ENCODE measurements around the gene GDA. TPM values are rescaled to one million over a fixed set of nuclear protein-coding genes. Genes with fewer than 3 reads are reported as not detected.

The GDA gene
- total RNA-seq, 1 donor from 2014 or later, result not detected

- H3K4me1 ChIP-seq (ENCODE audit: insufficient read depth, low read length), result no peaks in the 10 kb centered on the region
- H3K9me3 ChIP-seq (ENCODE audit: insufficient read depth, low read depth, low read length), result no peaks in the 10 kb centered on the region
- H3K4me2 ChIP-seq (ENCODE audit: low read length), result no peak overlapping the region
- H3K9ac ChIP-seq (ENCODE audit: low read length), result no peak overlapping the region
- FAIRE-seq, result no peak
- H3K36me3 ChIP-seq (ENCODE audit: insufficient read depth, low read length), result no peaks in the 10 kb centered on the region
- H3K36me3 Mint-ChIP-seq (ENCODE audit: low read depth, unreplicated experiment), result no peaks in the 10 kb centered on the region
- H3K27ac ChIP-seq (ENCODE audit: low read depth, low read length), result no peak overlapping the region
- no peaks in the 10 kb centered on the region for H3K9me3 Mint-ChIP-seq (ENCODE audit: unreplicated experiment)
- H3K27me3 ChIP-seq (ENCODE audit: insufficient read depth, low read length), result peaks cover 21% of the 10 kb centered on the region
- H3K79me2 ChIP-seq (ENCODE audit: insufficient read depth, low read length), result no peaks in the 10 kb centered on the region
- H2AFZ ChIP-seq (ENCODE audit: low read depth, low read length), result no peak overlapping the region
- H3K4me1 Mint-ChIP-seq (ENCODE audit: low read depth, unreplicated experiment), result peaks cover 2% of the 10 kb centered on the region
- no peak overlapping the region for H3K4me3 ChIP-seq (ENCODE audit: insufficient read depth, low read depth, low read length)
- DNase-seq (ENCODE audit: low read depth), result no peak
- peak overlapping the region; percentile 18 for H3K4me3 Mint-ChIP-seq (ENCODE audit: unreplicated experiment)
- TF ChIP-seq EZH2 (IDR thresholded peaks at IDR 0.05; ENCODE audit: insufficient read depth, low read length), result no peak
- no peak for TF ChIP-seq CTCF (IDR thresholded peaks at IDR 0.05; ENCODE audit: insufficient read depth, low read depth, low read length)
- H4K20me1 ChIP-seq (ENCODE audit: insufficient read depth, low read length), result no peaks in the 10 kb centered on the region
- peaks cover 47% of the 10 kb centered on the region for H3K27me3 Mint-ChIP-seq (ENCODE audit: low read depth, unreplicated experiment)
- H3K27ac Mint-ChIP-seq (ENCODE audit: unreplicated experiment), result no peak overlapping the region
Observed at GRCh38 chr9:72147676-72148075, 1.6 kb upstream of the GDA start.

GRCh38 chr9:72150127-72150526, 887 bp downstream of the GDA start:
- peaks cover 50% of the 10 kb centered on the region for H3K27me3 Mint-ChIP-seq (ENCODE audit: low read depth, unreplicated experiment)
- H3K79me2 ChIP-seq (ENCODE audit: insufficient read depth, low read length), result no peaks in the 10 kb centered on the region
- peaks cover 21% of the 10 kb centered on the region for H3K27me3 ChIP-seq (ENCODE audit: insufficient read depth, low read length)
- no peak overlapping the region for H3K4me3 ChIP-seq (ENCODE audit: insufficient read depth, low read depth, low read length)
- no peak overlapping the region for H3K4me3 Mint-ChIP-seq (ENCODE audit: unreplicated experiment)
- no peak overlapping the region for H3K27ac Mint-ChIP-seq (ENCODE audit: unreplicated experiment)
- H3K9ac ChIP-seq (ENCODE audit: low read length), result no peak overlapping the region
- H2AFZ ChIP-seq (ENCODE audit: low read depth, low read length), result no peak overlapping the region
- no peaks in the 10 kb centered on the region for H4K20me1 ChIP-seq (ENCODE audit: insufficient read depth, low read length)
- no peaks in the 10 kb centered on the region for H3K4me1 Mint-ChIP-seq (ENCODE audit: low read depth, unreplicated experiment)
- DNase-seq (ENCODE audit: low read depth) (no peak), FAIRE-seq (no peak)
- no peak overlapping the region for H3K4me2 ChIP-seq (ENCODE audit: low read length)
- TF ChIP-seq CTCF (IDR thresholded peaks at IDR 0.05; ENCODE audit: insufficient read depth, low read depth, low read length), result no peak
- no peak for TF ChIP-seq EZH2 (IDR thresholded peaks at IDR 0.05; ENCODE audit: insufficient read depth, low read length)
- H3K27ac ChIP-seq (ENCODE audit: low read depth, low read length), result no peak overlapping the region
- H3K9me3 Mint-ChIP-seq (ENCODE audit: unreplicated experiment), result no peaks in the 10 kb centered on the region
- no peaks in the 10 kb centered on the region for H3K36me3 Mint-ChIP-seq (ENCODE audit: low read depth, unreplicated experiment)
- H3K4me1 ChIP-seq (ENCODE audit: insufficient read depth, low read length), result no peaks in the 10 kb centered on the region
- no peaks in the 10 kb centered on the region for H3K36me3 ChIP-seq (ENCODE audit: insufficient read depth, low read length)
- H3K9me3 ChIP-seq (ENCODE audit: insufficient read depth, low read depth, low read length), result no peaks in the 10 kb centered on the region

GRCh38 chr9:72150661-72151060, 1.4 kb downstream of the GDA start:
- Histone ChIP-seq H3K27me3 (ENCODE audit: insufficient read depth, low read length) (peaks cover 21% of the 10 kb centered on the region), H3K4me1 (ENCODE audit: insufficient read depth, low read length) (no peaks in the 10 kb centered on the region), H3K9me3 (ENCODE audit: insufficient read depth, low read depth, low read length) (no peaks in the 10 kb centered on the region), H3K9ac (ENCODE audit: low read length) (no peak overlapping the region), H4K20me1 (ENCODE audit: insufficient read depth, low read length) (no peaks in the 10 kb centered on the region), H3K27ac (ENCODE audit: low read depth, low read length) (no peak overlapping the region), H3K4me3 (ENCODE audit: insufficient read depth, low read depth, low read length) (no peak overlapping the region), H3K79me2 (ENCODE audit: insufficient read depth, low read length) (no peaks in the 10 kb centered on the region), H2AFZ (ENCODE audit: low read depth, low read length) (no peak overlapping the region), H3K4me2 (ENCODE audit: low read length) (no peak overlapping the region), H3K36me3 (ENCODE audit: insufficient read depth, low read length) (no peaks in the 10 kb centered on the region)
- no peak overlapping the region for H3K4me3 Mint-ChIP-seq (ENCODE audit: unreplicated experiment)
- H3K27ac Mint-ChIP-seq (ENCODE audit: unreplicated experiment), result no peak overlapping the region
- no peak for FAIRE-seq
- peaks cover 54% of the 10 kb centered on the region for H3K27me3 Mint-ChIP-seq (ENCODE audit: low read depth, unreplicated experiment)
- no peaks in the 10 kb centered on the region for H3K4me1 Mint-ChIP-seq (ENCODE audit: low read depth, unreplicated experiment)
- DNase-seq (ENCODE audit: low read depth), result no peak
- no peaks in the 10 kb centered on the region for H3K9me3 Mint-ChIP-seq (ENCODE audit: unreplicated experiment)
- TF ChIP-seq CTCF (IDR thresholded peaks at IDR 0.05; ENCODE audit: insufficient read depth, low read depth, low read length) (no peak), EZH2 (IDR thresholded peaks at IDR 0.05; ENCODE audit: insufficient read depth, low read length) (no peak)
- H3K36me3 Mint-ChIP-seq (ENCODE audit: low read depth, unreplicated experiment), result no peaks in the 10 kb centered on the region
